ENCODE data around the gene PRDM10. TPM values are rescaled to one million over a fixed set of nuclear protein-coding genes. Genes with fewer than 3 reads are reported as not detected.

PRDM10 gene
- total and polyA plus RNA-seq, 2 donors (not counting 1 experiment from before 2014, with no cell fraction given) = 2.5 to 2.9 TPM

DNA sequence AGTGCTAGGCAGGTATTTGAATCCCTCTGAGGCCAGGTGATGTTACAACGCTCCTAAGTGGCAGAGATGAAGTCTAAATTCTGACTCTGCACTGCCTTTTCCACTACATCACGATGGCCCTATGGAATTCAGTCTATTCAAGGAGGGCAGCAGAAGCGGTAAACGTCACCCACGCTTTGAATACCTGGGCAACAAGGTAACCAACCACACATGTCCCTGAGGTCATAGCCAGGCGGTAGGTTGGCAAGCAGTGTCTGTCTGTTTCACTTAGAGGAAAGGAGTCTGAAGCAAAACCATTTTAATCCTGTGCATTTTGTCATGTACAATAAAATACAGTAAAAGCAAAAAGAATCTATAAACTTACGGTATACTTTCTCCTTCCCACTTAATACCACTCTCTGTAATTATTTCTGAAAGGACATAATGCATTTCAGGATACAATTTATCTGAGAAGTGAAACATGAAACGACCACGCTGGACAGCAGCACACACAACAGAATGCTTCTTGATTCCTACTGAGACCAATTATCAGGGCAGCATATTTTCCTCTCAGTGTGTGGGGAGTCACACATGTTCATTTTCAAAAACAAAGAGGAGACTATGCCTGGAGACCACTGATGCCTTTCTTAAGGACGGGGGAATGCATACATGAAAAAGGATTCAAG is 51.3 kb downstream of the PRDM10 start:
- Histone ChIP-seq H3K36me3 (ENCODE audit: control insufficient read depth, insufficient read depth, low read length) (no peaks in the 10 kb centered on the region), H3K4me2 (ENCODE audit: extremely low read depth, insufficient read depth, low read length) (no peak overlapping the region), H2AFZ (ENCODE audit: low read length) (no peak overlapping the region), H3K27ac (ENCODE audit: insufficient read depth, low read length) (no peak overlapping the region), H3K27me3 (ENCODE audit: control insufficient read depth, insufficient read depth, low read length) (no peaks in the 10 kb centered on the region), H3K4me3 (replicated peaks in 1 of 4; ENCODE audit: control extremely low read depth in 1 of 4, insufficient read depth in 1 of 4, low read depth in 3 of 4, low read length in 4 of 4) (no peak overlapping the region), H4K20me1 (ENCODE audit: control insufficient read depth, extremely low read depth, insufficient read depth, low read length) (no peaks in the 10 kb centered on the region), H3K79me2 (ENCODE audit: control insufficient read depth, insufficient read depth, low read length) (no peaks in the 10 kb centered on the region), H3K9me3 (ENCODE audit: control insufficient read depth, insufficient read depth, low read depth, low read length) (no peaks in the 10 kb centered on the region), H3K4me1 (ENCODE audit: control insufficient read depth, extremely low read depth, insufficient read depth, low read length) (no peaks in the 10 kb centered on the region), H3K9ac (ENCODE audit: insufficient read depth, low read length) (no peak overlapping the region)
- DNase-seq (ENCODE audit: low read depth in 2 of 2) = no peak
- TF ChIP-seq CTCF (conservative IDR thresholded peaks at IDR 0.05 in 1 of 2, IDR thresholded peaks at IDR 0.05 in 1 of 2; ENCODE audit: low read depth in 1 of 2, low read length in 2 of 2) (no peak), EZH2 (IDR thresholded peaks at IDR 0.05; ENCODE audit: low read length, missing control alignments) (no peak)

- Histone ChIP-seq H2AFZ (ENCODE audit: low read length) (no peak overlapping the region), H3K4me2 (ENCODE audit: extremely low read depth, insufficient read depth, low read length) (no peak overlapping the region), H3K9ac (ENCODE audit: insufficient read depth, low read length) (no peak overlapping the region), H4K20me1 (ENCODE audit: control insufficient read depth, extremely low read depth, insufficient read depth, low read length) (no peaks in the 10 kb centered on the region), H3K4me1 (ENCODE audit: control insufficient read depth, extremely low read depth, insufficient read depth, low read length) (no peaks in the 10 kb centered on the region), H3K27me3 (ENCODE audit: control insufficient read depth, insufficient read depth, low read length) (no peaks in the 10 kb centered on the region), H3K9me3 (ENCODE audit: control insufficient read depth, insufficient read depth, low read depth, low read length) (no peaks in the 10 kb centered on the region), H3K79me2 (ENCODE audit: control insufficient read depth, insufficient read depth, low read length) (no peaks in the 10 kb centered on the region), H3K4me3 (replicated peaks in 1 of 4; ENCODE audit: control extremely low read depth in 1 of 4, insufficient read depth in 1 of 4, low read depth in 3 of 4, low read length in 4 of 4) (no peak overlapping the region), H3K36me3 (ENCODE audit: control insufficient read depth, insufficient read depth, low read length) (no peaks in the 10 kb centered on the region), H3K27ac (ENCODE audit: insufficient read depth, low read length) (no peak overlapping the region)
- TF ChIP-seq CTCF (conservative IDR thresholded peaks at IDR 0.05 in 1 of 2, IDR thresholded peaks at IDR 0.05 in 1 of 2; ENCODE audit: low read depth in 1 of 2, low read length in 2 of 2) = no peak
- no peak for TF ChIP-seq EZH2 (IDR thresholded peaks at IDR 0.05; ENCODE audit: low read length, missing control alignments)
- peak; percentile 69 to 88 for DNase-seq (ENCODE audit: low read depth in 2 of 2)
Observed at GRCh38 chr11:129950101-129951091, 52.2 kb downstream of the PRDM10 start.

- H3K4me2 ChIP-seq (ENCODE audit: extremely low read depth, insufficient read depth, low read length) = no peak overlapping the region
- H4K20me1 ChIP-seq (ENCODE audit: control insufficient read depth, extremely low read depth, insufficient read depth, low read length) = no peaks in the 10 kb centered on the region
- H3K9ac ChIP-seq (ENCODE audit: insufficient read depth, low read length) = no peak overlapping the region
- no peaks in the 10 kb centered on the region for H3K36me3 ChIP-seq (ENCODE audit: control insufficient read depth, insufficient read depth, low read length)
- TF ChIP-seq EZH2 (IDR thresholded peaks at IDR 0.05; ENCODE audit: low read length, missing control alignments) (no peak), CTCF (conservative IDR thresholded peaks at IDR 0.05 in 1 of 2, IDR thresholded peaks at IDR 0.05 in 1 of 2; ENCODE audit: low read depth in 1 of 2, low read length in 2 of 2) (no peak)
- no peaks in the 10 kb centered on the region for H3K27me3 ChIP-seq (ENCODE audit: control insufficient read depth, insufficient read depth, low read length)
- DNase-seq (ENCODE audit: low read depth in 2 of 2) = no peak
- no peaks in the 10 kb centered on the region for H3K9me3 ChIP-seq (ENCODE audit: control insufficient read depth, insufficient read depth, low read depth, low read length)
- H3K27ac ChIP-seq (ENCODE audit: insufficient read depth, low read length) = no peak overlapping the region
- no peaks in the 10 kb centered on the region for H3K4me1 ChIP-seq (ENCODE audit: control insufficient read depth, extremely low read depth, insufficient read depth, low read length)
- H3K79me2 ChIP-seq (ENCODE audit: control insufficient read depth, insufficient read depth, low read length) = no peaks in the 10 kb centered on the region
- H3K4me3 ChIP-seq (replicated peaks in 1 of 4; ENCODE audit: control extremely low read depth in 1 of 4, insufficient read depth in 1 of 4, low read depth in 3 of 4, low read length in 4 of 4) = no peak overlapping the region
- H2AFZ ChIP-seq (ENCODE audit: low read length) = no peak overlapping the region
Observed at GRCh38 chr11:129948926-129949466, 53.6 kb downstream of the PRDM10 start.

All from fibroblast of lung (primary cell).